HG03045 (cell line): ENCODE results near the gene CPLX3.

ENCODE experiments used
- ATAC-seq: cut with Tn5 transposase; IDR thresholded peaks from one replicate; pipeline ENCODE4 v1.9.1; 2021; ENCODE audit warnings: mild to moderate bottlenecking, moderate library complexity; ENCODE audit not compliant: unreplicated experiment

CPLX3 gene

GRCh38 chr15:74827614-74828013 is 1.2 kb downstream of the CPLX3 start:
- no peak for ATAC-seq

GRCh38 chr15:74828835-74829234 is 2.4 kb downstream of the CPLX3 start:
- ATAC-seq, result no peak

GRCh38 chr15:74829486-74829885 is 3.1 kb downstream of the CPLX3 start:
- ATAC-seq, result no peak

- no peak for ATAC-seq
Observed at GRCh38 chr15:74829991-74830390, 3.6 kb downstream of the CPLX3 start.

- no peak for ATAC-seq
Observed at GRCh38 chr15:74830868-74831267, 4.4 kb downstream of the CPLX3 start.

- no peak for ATAC-seq
Observed at GRCh38 chr15:74831813-74832495, 5.5 kb downstream of the CPLX3 start.

- no peak for ATAC-seq
Observed at GRCh38 chr15:74832826-74833225, 6.4 kb downstream of the CPLX3 start.

- ATAC-seq, result no peak
Observed at GRCh38 chr15:74833376-74834107, 7.1 kb downstream of the CPLX3 start.

- ATAC-seq, result no peak
Observed at GRCh38 chr15:74835312-74835823, 8.9 kb downstream of the CPLX3 start.

GRCh38 chr15:74836846-74837245 is 10.4 kb downstream of the CPLX3 start:
- no peak for ATAC-seq

GRCh38 chr15:74837482-74838136 is 11.2 kb downstream of the CPLX3 start:
- ATAC-seq, result no peak

GRCh38 chr15:74838137-74838516 is 11.7 kb downstream of the CPLX3 start:
- ATAC-seq, result no peak

- ATAC-seq, result no peak
Observed at GRCh38 chr15:74838746-74839525, 12.5 kb downstream of the CPLX3 start.

- no peak for ATAC-seq
Observed at GRCh38 chr15:74839526-74840395, 13.3 kb downstream of the CPLX3 start.

- ATAC-seq, result no peak
Observed at GRCh38 chr15:74840851-74841775, 14.7 kb downstream of the CPLX3 start.

GRCh38 chr15:74841891-74842373 is 15.5 kb downstream of the CPLX3 start:
- ATAC-seq, result no peak

- ATAC-seq, result peak; percentile 86
Observed at GRCh38 chr15:74842581-74843444, 16.4 kb downstream of the CPLX3 start, which contains the start of gene ULK3. Gene ULK3 (minus strand): TSS chr15:74843156. CDS start chr15:74843105, 51 bp downstream.

GRCh38 chr15:74843445-74843828 is 17.0 kb downstream of the CPLX3 start:
- no peak for ATAC-seq
